GM12878 (cell line): ENCODE results near the gene RTP3. TPM values are rescaled to one million over a fixed set of nuclear protein-coding genes. Genes with fewer than 3 reads are reported as not detected.

Experiments
- BRCA1 ChIP-seq: IDR thresholded peaks from 2 replicates; pipeline ENCODE4 v1.6.1; 2011; ENCODE audit warnings: low read depth, low read length, improper control_type of control experiment
- CEBPB ChIP-seq, 2 experiments: fragments of 150-350 bp in 1 of 2; IDR thresholded peaks; 2 replicates each; pipeline ENCODE4 v1.6.1; 2012 to 2014; ENCODE audit warnings: low read depth in 2 of 2, low read length in 2 of 2, borderline replicate concordance in 1 of 2, inconsistent platforms in 1 of 2
- CHD2 ChIP-seq: IDR thresholded peaks from 2 replicates; pipeline ENCODE4 v1.6.1; 2011; ENCODE audit warnings: low read depth, low read length, improper control_type of control experiment, borderline replicate concordance
- CHD4 ChIP-seq: fragments of 200-600 bp; sonication (generic); IDR thresholded peaks from 2 replicates; pipeline ENCODE4 v1.6.1; 2016; ENCODE audit warnings: mild to moderate bottlenecking
- ETV6 ChIP-seq, 2 experiments: fragments of 450-650 bp in 1 of 2; IDR thresholded peaks in 1 of 2; conservative IDR thresholded peaks in 1 of 2; 2 replicates each; pipeline ENCODE4 v1.6.1; 2014; ENCODE audit warnings: antibody characterized with exemption in 1 of 2, borderline replicate concordance in 1 of 2, low read depth in 1 of 2, mild to moderate bottlenecking in 1 of 2, moderate library complexity in 1 of 2
- GATAD2B ChIP-seq: fragments of 450-650 bp; conservative IDR thresholded peaks from 2 replicates; pipeline ENCODE4 v1.6.1; 2017; ENCODE audit warnings: low read depth, mild to moderate bottlenecking, moderate library complexity
- IRF3 ChIP-seq: fragments of 450-650 bp; IDR thresholded peaks from 2 replicates; pipeline ENCODE4 v1.6.1; 2014; ENCODE audit warnings: mild to moderate bottlenecking
- JUNB ChIP-seq: IDR thresholded peaks from 2 replicates; pipeline ENCODE4 v1.6.1; 2016; ENCODE audit warnings: antibody characterized with exemption, mild to moderate bottlenecking
- JUND ChIP-seq: IDR thresholded peaks from 2 replicates; pipeline ENCODE4 v1.6.1; 2012; ENCODE audit warnings: low read depth, mild to moderate bottlenecking, low read length, improper control_type of control experiment, moderate library complexity
- KAT2A ChIP-seq: conservative IDR thresholded peaks from 2 replicates; pipeline ENCODE4 v1.6.1; 2011; ENCODE audit warnings: low read depth, low read length; ENCODE audit not compliant: control insufficient read depth
- LARP7 ChIP-seq: fragments of 450-650 bp; IDR thresholded peaks from 2 replicates; pipeline ENCODE4 v1.6.1; 2017; ENCODE audit warnings: mild to moderate bottlenecking
- PKNOX1 ChIP-seq: fragments of 450-650 bp; IDR thresholded peaks from 2 replicates; pipeline ENCODE4 v1.6.1; 2016; ENCODE audit warnings: mild to moderate bottlenecking
- POLR2A ChIP-seq: IDR thresholded peaks from 2 replicates; pipeline ENCODE4 v1.6.1; 2011; ENCODE audit warnings: low read depth, mild to moderate bottlenecking, low read length
- POLR2AphosphoS2 ChIP-seq: IDR thresholded peaks from 2 replicates; pipeline ENCODE4 v1.6.1; 2011; ENCODE audit warnings: low read depth, mild to moderate bottlenecking, low read length, improper control_type of control experiment, moderate library complexity
- RAD21 ChIP-seq: IDR thresholded peaks from 2 replicates; pipeline ENCODE4 v1.6.1; 2011; ENCODE audit warnings: mild to moderate bottlenecking, low read depth, low read length, moderate library complexity; ENCODE audit not compliant: insufficient read depth
- RBBP5 ChIP-seq: fragments of 200-600 bp; sonication (generic); conservative IDR thresholded peaks from 2 replicates; pipeline ENCODE4 v1.6.1; 2016
- RELB ChIP-seq: fragments of 450-650 bp; IDR thresholded peaks from 2 replicates; pipeline ENCODE4 v1.6.1; 2017; ENCODE audit warnings: low read depth, mild to moderate bottlenecking, moderate library complexity
- SMAD1 ChIP-seq: fragments of 450-650 bp; IDR thresholded peaks from 2 replicates; pipeline ENCODE4 v1.6.1; 2018; ENCODE audit warnings: mild to moderate bottlenecking, low read depth; ENCODE audit not compliant: partially characterized antibody
- SMAD5 ChIP-seq: IDR thresholded peaks from 2 replicates; pipeline ENCODE4 v1.6.1; 2016; ENCODE audit warnings: antibody characterized with exemption, low read depth
- USF2 ChIP-seq: IDR thresholded peaks from 2 replicates; pipeline ENCODE4 v1.6.1; 2011; ENCODE audit warnings: low read depth, low read length, improper control_type of control experiment, borderline replicate concordance
- ZBED1 ChIP-seq: IDR thresholded peaks from 2 replicates; pipeline ENCODE4 v1.6.1; 2016; ENCODE audit warnings: borderline replicate concordance
- ZBTB40 ChIP-seq: fragments of 450-650 bp; IDR thresholded peaks from 2 replicates; pipeline ENCODE4 v1.6.1; 2016; ENCODE audit warnings: mild to moderate bottlenecking, moderate library complexity, borderline replicate concordance
- ZNF217 ChIP-seq: fragments of 450-650 bp; IDR thresholded peaks from 2 replicates; pipeline ENCODE4 v1.6.1; 2017; ENCODE audit warnings: antibody characterized with exemption, mild to moderate bottlenecking
- polyA plus RNA-seq, 11 experiments: library from polyadenylated mRNA; depleted of rRNA in 4 of 11; unstranded in 6 of 11; stranded (reverse) in 5 of 11; fragments of >200 nt; fragmentation: Nextera tagmentation in 4 of 11; fragmentation: Illumina TruSeq in 1 of 11; extraction: Ambion mirVana in 4 of 11; extraction: Trizol in 1 of 11; gene quantifications; 1 replicate in 1 of 11; 2 replicates in 10 of 11; pipeline versions ENCODE4 v1.2.1 to v1.2.3, GENCODE V29; 2011 to 2016; ENCODE audit warnings: inconsistent platforms in 2 of 11, missing spikeins in 2 of 11, low read depth in 1 of 11
- total RNA-seq, 4 experiments: library from RNA; depleted of rRNA in 3 of 4; stranded (reverse); fragments of >200 nt in 3 of 4; fragmentation: Illumina TruSeq in 1 of 4; extraction: Trizol in 1 of 4; gene quantifications; 2 replicates each; pipeline versions ENCODE4 v1.2.1 to v1.2.3, GENCODE V29; 2013 to 2021

The RTP3 gene
- total and polyA plus RNA-seq, 10 of the 15 experiments (the other 5 are each of a cell fraction or from before 2014, with no cell fraction given) = 0.06 TPM; not detected in 9

- no peak for TF ChIP-seq CHD2
- TF ChIP-seq IRF3 = no peak
- no peak for TF ChIP-seq ZBED1
- no peak for TF ChIP-seq POLR2AphosphoS2
- 0 out of 2 replicates have a peak, but pooled peaks have one; percentile 34 for TF ChIP-seq ZBTB40
- TF ChIP-seq RBBP5 = peak; percentile 24; the same call in 1 of the 2 replicates
- TF ChIP-seq GATAD2B = no peak
- no peak for TF ChIP-seq CEBPB (IDR thresholded peaks at IDR 0.05; ENCODE audit: borderline replicate concordance in 1 of 2, low read depth in 2 of 2, low read length in 2 of 2)
- no peak for TF ChIP-seq JUNB
- TF ChIP-seq RELB = peak; percentile 14; the same call in 1 of the 2 replicates
- TF ChIP-seq LARP7 = peak; percentile 19; the same call in 1 of the 2 replicates
- TF ChIP-seq ETV6 (conservative IDR thresholded peaks at IDR 0.05 in 1 of 2, IDR thresholded peaks at IDR 0.05 in 1 of 2; ENCODE audit: borderline replicate concordance in 1 of 2, low read depth in 1 of 2) = no peak
- TF ChIP-seq PKNOX1 = no peak
- TF ChIP-seq RAD21 = no peak
- TF ChIP-seq POLR2A = no peak
- TF ChIP-seq KAT2A = no peak
- TF ChIP-seq ZNF217 = no peak
- TF ChIP-seq BRCA1 = no peak
- TF ChIP-seq SMAD1 = no peak
- TF ChIP-seq SMAD5 = no peak
- TF ChIP-seq JUND = no peak
- TF ChIP-seq CHD4 = no peak
- no peak for TF ChIP-seq USF2
Observed at GRCh38 chr3:46539443-46540005, 41.7 kb downstream of the RTP3 start (continued).
